ENCODE results near the gene PROC. TPM values are rescaled to one million over a fixed set of nuclear protein-coding genes. Genes with fewer than 3 reads are reported as not detected.

Gene PROC
- total and polyA plus RNA-seq, 2 of the 8 experiments (the other 6 are each of a cell fraction or from before 2014, with no cell fraction given), result 1.5 to 1.6 TPM

GRCh38 chr2:127421871-127422558, 3.8 kb downstream of the PROC start:
- DNase-seq (ENCODE audit: low read depth in 1 of 2, low spot score in 2 of 2), result peak in 1 of 2 experiments; percentile 61
- POLR2A ChIA-PET (ENCODE audit: partially characterized antibody), result interaction anchor here (1.2 to 1.6 kb wide), 6 partner anchors 13 to 128 kb away, joined by 3 to 5 read pairs (median 4); partner anchors contain the start of genes ERCC3 and IWS1
- H3K79me1 ChIP-seq (ENCODE audit: low read depth, low read length), result no peaks in the 10 kb centered on the region
- H3K36me3 ChIP-seq (ENCODE audit: control insufficient read depth in 2 of 4, insufficient read depth in 4 of 4, low read length in 3 of 4), result no peaks in the 10 kb centered on the region
- no peaks in the 10 kb centered on the region for H3K79me2 ChIP-seq (ENCODE audit: control insufficient read depth in 1 of 2, insufficient read depth in 2 of 2, low read length in 2 of 2)
- H2AK5ac ChIP-seq (ENCODE audit: low read depth, low read length), result no peak overlapping the region
- peak overlapping the region; percentile 85; the same call in 1 of the 2 replicates for H2BK12ac ChIP-seq (ENCODE audit: low read depth, low read length)
- H3K23ac ChIP-seq (ENCODE audit: insufficient read length), result no peak overlapping the region
- no peak overlapping the region for H2BK5ac ChIP-seq (ENCODE audit: low read depth, low read length)
- no peak overlapping the region for H4K5ac ChIP-seq (ENCODE audit: insufficient read length, low read depth, low read length)
- H3K27ac ChIP-seq (ENCODE audit: low read depth, low read length), result no peak overlapping the region
- H3K4ac ChIP-seq (replicated peaks; ENCODE audit: insufficient read length, low read depth, low read length), result no peak overlapping the region
- no peak overlapping the region for H2AFZ ChIP-seq (ENCODE audit: low read length)
- H2BK20ac ChIP-seq (ENCODE audit: low read length), result no peak overlapping the region
- peaks cover 0 to 2% of the 10 kb centered on the region in 2 experiments for H4K20me1 ChIP-seq (replicated peaks in 1 of 2; ENCODE audit: control insufficient read depth in 1 of 2, insufficient read depth in 2 of 2, low read length in 2 of 2)
- H3K4me2 ChIP-seq (ENCODE audit: insufficient read depth in 1 of 2, low read depth in 2 of 2, low read length in 2 of 2), result peak overlapping the region; percentile 87 to 97
- peaks cover 12% of the 10 kb centered on the region for H3K23me2 ChIP-seq (ENCODE audit: low read depth, low read length)
- H3K27me3 ChIP-seq (replicated peaks in 1 of 4; ENCODE audit: control insufficient read depth in 3 of 4, extremely low read depth in 1 of 4, insufficient read depth in 3 of 4, low read length in 3 of 4), result peaks cover 1 to 38% (median 33%) of the 10 kb centered on the region in 4 experiments
- H2BK15ac ChIP-seq (ENCODE audit: low read length), result peak overlapping the region; percentile 98
- FAIRE-seq, result no peak
- no peak overlapping the region for H3K14ac ChIP-seq (ENCODE audit: insufficient read length)
- 0 out of 2 replicates have a peak overlapping the region, but pooled peaks have one; percentile 15 for H3K18ac ChIP-seq (ENCODE audit: extremely low read depth, low read length)
- 77% methylated on average over 16 of the region's 16 CpGs; no CpG with 5 or more reads in 1 of the 2 experiments for whole genome bisulfite sequencing, 2 experiments (ENCODE audit: extremely low coverage in 1 of 2, insufficient coverage in 1 of 2, insufficient read length in 1 of 2, insufficient replicate concordance in 2 of 2, low coverage in 1 of 2, low lambda C conversion rate in 2 of 2, missing lambda C conversion rate in 1 of 2)
- H4K91ac ChIP-seq (replicated peaks; ENCODE audit: insufficient read length, low read length), result no peak overlapping the region
- H2BK120ac ChIP-seq (replicated peaks; ENCODE audit: low read depth, low read length), result no peak overlapping the region
- H3K9ac ChIP-seq (replicated peaks in 1 of 4; ENCODE audit: extremely low read depth in 1 of 4, low read depth in 3 of 4, low read length in 3 of 4), result no peak overlapping the region
- no peaks in the 10 kb centered on the region for H3K9me3 ChIP-seq (ENCODE audit: insufficient read depth in 2 of 2, low read depth in 1 of 2, low read length in 1 of 2)
- H4K8ac ChIP-seq (ENCODE audit: extremely low read depth, insufficient read depth, low read length), result no peak overlapping the region; the same call in 1 of the 2 replicates
- CTCF ChIA-PET (ENCODE audit: partially characterized antibody), result interaction anchor here (0.8 to 9.2 kb wide), 9 partner anchors 6 to 169 kb away, joined by 3 to 74 read pairs (median 19); partner anchors contain the start of gene PROC
- H3K4me1 ChIP-seq (replicated peaks in 1 of 4; ENCODE audit: control insufficient read depth in 3 of 4, insufficient read depth in 4 of 4, low read length in 3 of 4), result peaks cover 0 to 13% (median 5%) of the 10 kb centered on the region in 4 experiments; a peak in 5 of 7 replicates
- H3K4me3 ChIP-seq (ENCODE audit: extremely low read depth in 1 of 4, insufficient read depth in 2 of 4, low read depth in 3 of 4, low read length in 4 of 4), result peak overlapping the region; percentile 17 to 85 (median 39); a peak in 3 of 8 replicates
- no peak overlapping the region for H3K56ac ChIP-seq (replicated peaks; ENCODE audit: insufficient read length, low read depth, low read length)
- TF ChIP-seq RAD21 (IDR thresholded peaks at IDR 0.05 in 1 of 2, conservative IDR thresholded peaks at IDR 0.05 in 1 of 2; ENCODE audit: low read depth in 2 of 2, low read length in 2 of 2) (no peak), RFX5 (IDR thresholded peaks at IDR 0.05; ENCODE audit: borderline replicate concordance, low read depth, low read length) (no peak), SIX5 (IDR thresholded peaks at IDR 0.05; ENCODE audit: low read depth, low read length) (no peak), CTBP2 (IDR thresholded peaks at IDR 0.05; ENCODE audit: borderline replicate concordance, insufficient read depth, insufficient read length, low read length) (no peak), SRF (IDR thresholded peaks at IDR 0.05; ENCODE audit: low read depth, low read length) (no peak), CHD1 (IDR thresholded peaks at IDR 0.05; ENCODE audit: low read depth, low read length) (no peak), SP1 (IDR thresholded peaks at IDR 0.05; ENCODE audit: low read depth, low read length) (no peak), ZNF274 (IDR thresholded peaks at IDR 0.05; ENCODE audit: borderline replicate concordance, extremely low read depth, low read length) (no peak)
- TF ChIP-seq, protein P1, sequence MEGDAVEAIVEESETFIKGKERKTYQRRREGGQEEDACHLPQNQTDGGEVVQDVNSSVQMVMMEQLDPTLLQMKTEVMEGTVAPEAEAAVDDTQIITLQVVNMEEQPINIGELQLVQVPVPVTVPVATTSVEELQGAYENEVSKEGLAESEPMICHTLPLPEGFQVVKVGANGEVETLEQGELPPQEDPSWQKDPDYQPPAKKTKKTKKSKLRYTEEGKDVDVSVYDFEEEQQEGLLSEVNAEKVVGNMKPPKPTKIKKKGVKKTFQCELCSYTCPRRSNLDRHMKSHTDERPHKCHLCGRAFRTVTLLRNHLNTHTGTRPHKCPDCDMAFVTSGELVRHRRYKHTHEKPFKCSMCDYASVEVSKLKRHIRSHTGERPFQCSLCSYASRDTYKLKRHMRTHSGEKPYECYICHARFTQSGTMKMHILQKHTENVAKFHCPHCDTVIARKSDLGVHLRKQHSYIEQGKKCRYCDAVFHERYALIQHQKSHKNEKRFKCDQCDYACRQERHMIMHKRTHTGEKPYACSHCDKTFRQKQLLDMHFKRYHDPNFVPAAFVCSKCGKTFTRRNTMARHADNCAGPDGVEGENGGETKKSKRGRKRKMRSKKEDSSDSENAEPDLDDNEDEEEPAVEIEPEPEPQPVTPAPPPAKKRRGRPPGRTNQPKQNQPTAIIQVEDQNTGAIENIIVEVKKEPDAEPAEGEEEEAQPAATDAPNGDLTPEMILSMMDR (IDR thresholded peaks at IDR 0.05; ENCODE audit: control extremely low read depth in 1 of 3, insufficient read depth in 1 of 3, low read depth in 1 of 3, low read length in 3 of 3), result no peak
